ENCODE results near the gene SPSB3.
A peak's percentile ranks its signal among the peaks of the same experiment; 100 is the strongest.

The SPSB3 gene

GRCh38 chr16:1773703-1774447 lies 8.5 kb downstream of the SPSB3 start:
- H3K36me3 ChIP-seq (ENCODE audit: control insufficient read depth, insufficient read depth, low read length) = peaks cover 26% of the 10 kb centered on the region
- H3K4me1 ChIP-seq (ENCODE audit: control insufficient read depth, insufficient read depth, low read length) = peaks cover 2% of the 10 kb centered on the region
- no CpG with 5 or more reads among the region's 45 CpGs for WGBS (ENCODE audit: insufficient coverage, insufficient read length)
- H3K9me3 ChIP-seq (ENCODE audit: control insufficient read depth, insufficient read depth, low read length) = no peaks in the 10 kb centered on the region
- H3K27ac ChIP-seq (ENCODE audit: low read length) = no peak overlapping the region
- no peaks in the 10 kb centered on the region for H3K27me3 ChIP-seq (ENCODE audit: control insufficient read depth, insufficient read depth, low read length)
- peak overlapping the region; percentile 71 for H3K4me3 ChIP-seq (ENCODE audit: low read length)
- no peak for DNase-seq (ENCODE audit: low read depth, low spot score)

- WGBS (ENCODE audit: insufficient coverage, insufficient read length) = no CpG with 5 or more reads among the region's 108 CpGs
- Histone ChIP-seq H3K27me3 (ENCODE audit: control insufficient read depth, insufficient read depth, low read length) (no peaks in the 10 kb centered on the region), H3K9me3 (ENCODE audit: control insufficient read depth, insufficient read depth, low read length) (no peaks in the 10 kb centered on the region), H3K4me3 (ENCODE audit: low read length) (peak within 1 kb of the TSS; percentile 71), H3K36me3 (ENCODE audit: control insufficient read depth, insufficient read depth, low read length) (peaks cover 29% of the 10 kb centered on the region), H3K4me1 (ENCODE audit: control insufficient read depth, insufficient read depth, low read length) (peaks cover 2% of the 10 kb centered on the region), H3K27ac (ENCODE audit: low read length) (no peak within 1 kb of the TSS)
- DNase-seq (ENCODE audit: low read depth, low spot score) = no peak
These were observed 9.3 kb downstream of the SPSB3 start, which contains the start of gene MRPS34 for GRCh38 chr16:1772908-1773702. MRPS34 (minus strand) TSS chr16:1773134; CDS start chr16:1773119, 15 bp downstream.

GRCh38 chr16:1772362-1772907 lies 9.9 kb downstream of the SPSB3 start, which contains the start of gene EME2:
EME2 (plus strand) TSS chr16:1772810; CDS start chr16:1773228, 418 bp downstream.
- Histone ChIP-seq H3K27me3 (ENCODE audit: control insufficient read depth, insufficient read depth, low read length) (no peaks in the 10 kb centered on the region), H3K27ac (ENCODE audit: low read length) (no peak within 1 kb of the TSS), H3K4me1 (ENCODE audit: control insufficient read depth, insufficient read depth, low read length) (peaks cover 2% of the 10 kb centered on the region), H3K9me3 (ENCODE audit: control insufficient read depth, insufficient read depth, low read length) (no peaks in the 10 kb centered on the region), H3K4me3 (ENCODE audit: low read length) (peak within 1 kb of the TSS; percentile 71), H3K36me3 (ENCODE audit: control insufficient read depth, insufficient read depth, low read length) (peaks cover 29% of the 10 kb centered on the region)
- no CpG with 5 or more reads among the region's 53 CpGs for WGBS (ENCODE audit: insufficient coverage, insufficient read length)
- no peak for DNase-seq (ENCODE audit: low read depth, low spot score)

- Histone ChIP-seq H3K4me1 (ENCODE audit: control insufficient read depth, insufficient read depth, low read length) (peaks cover 2% of the 10 kb centered on the region), H3K27ac (ENCODE audit: low read length) (no peak overlapping the region), H3K4me3 (ENCODE audit: low read length) (peak overlapping the region; percentile 71), H3K27me3 (ENCODE audit: control insufficient read depth, insufficient read depth, low read length) (no peaks in the 10 kb centered on the region), H3K9me3 (ENCODE audit: control insufficient read depth, insufficient read depth, low read length) (no peaks in the 10 kb centered on the region), H3K36me3 (ENCODE audit: control insufficient read depth, insufficient read depth, low read length) (peaks cover 26% of the 10 kb centered on the region)
- WGBS (ENCODE audit: insufficient coverage, insufficient read length) = no CpG with 5 or more reads among the region's 22 CpGs
- no peak for DNase-seq (ENCODE audit: low read depth, low spot score)
These were observed 10.5 kb downstream of the SPSB3 start for GRCh38 chr16:1771864-1772361.

- H3K9me3 ChIP-seq (ENCODE audit: control insufficient read depth, insufficient read depth, low read length) = no peaks in the 10 kb centered on the region
- H3K27ac ChIP-seq (ENCODE audit: low read length) = no peak within 1 kb of the TSS
- H3K4me3 ChIP-seq (ENCODE audit: low read length) = peak within 1 kb of the TSS; percentile 71
- WGBS (ENCODE audit: insufficient coverage, insufficient read length) = no CpG with 5 or more reads among the region's 79 CpGs
- DNase-seq (ENCODE audit: low read depth, low spot score) = no peak
- no peaks in the 10 kb centered on the region for H3K27me3 ChIP-seq (ENCODE audit: control insufficient read depth, insufficient read depth, low read length)
- H3K4me1 ChIP-seq (ENCODE audit: control insufficient read depth, insufficient read depth, low read length) = peaks cover 2% of the 10 kb centered on the region
- H3K36me3 ChIP-seq (ENCODE audit: control insufficient read depth, insufficient read depth, low read length) = peaks cover 27% of the 10 kb centered on the region
These were observed 11.0 kb downstream of the SPSB3 start, which contains the start of gene NME3 for GRCh38 chr16:1771188-1771863. NME3 (minus strand) TSS chr16:1771543; CDS start chr16:1771534, 9 bp downstream.

- no peaks in the 10 kb centered on the region for H3K27me3 ChIP-seq (ENCODE audit: control insufficient read depth, insufficient read depth, low read length)
- no peak for DNase-seq (ENCODE audit: low read depth, low spot score)
- peak overlapping the region; percentile 71 for H3K4me3 ChIP-seq (ENCODE audit: low read length)
- no peaks in the 10 kb centered on the region for H3K9me3 ChIP-seq (ENCODE audit: control insufficient read depth, insufficient read depth, low read length)
- no peak overlapping the region for H3K27ac ChIP-seq (ENCODE audit: low read length)
- no CpG with 5 or more reads among the region's 81 CpGs for WGBS (ENCODE audit: insufficient coverage, insufficient read length)
- H3K4me1 ChIP-seq (ENCODE audit: control insufficient read depth, insufficient read depth, low read length) = peaks cover 2% of the 10 kb centered on the region
- peaks cover 27% of the 10 kb centered on the region for H3K36me3 ChIP-seq (ENCODE audit: control insufficient read depth, insufficient read depth, low read length)
These were observed 11.8 kb downstream of the SPSB3 start for GRCh38 chr16:1770328-1771187.

GRCh38 chr16:1769402-1770300 lies 12.7 kb downstream of the SPSB3 start:
- H3K36me3 ChIP-seq (ENCODE audit: control insufficient read depth, insufficient read depth, low read length) = peaks cover 24% of the 10 kb centered on the region
- H3K4me1 ChIP-seq (ENCODE audit: control insufficient read depth, insufficient read depth, low read length) = peaks cover 2% of the 10 kb centered on the region
- no peaks in the 10 kb centered on the region for H3K9me3 ChIP-seq (ENCODE audit: control insufficient read depth, insufficient read depth, low read length)
- H3K27me3 ChIP-seq (ENCODE audit: control insufficient read depth, insufficient read depth, low read length) = no peaks in the 10 kb centered on the region
- H3K27ac ChIP-seq (ENCODE audit: low read length) = no peak overlapping the region
- no peak overlapping the region for H3K4me3 ChIP-seq (ENCODE audit: low read length)
- no CpG with 5 or more reads among the region's 27 CpGs for WGBS (ENCODE audit: insufficient coverage, insufficient read length)
- no peak for DNase-seq (ENCODE audit: low read depth, low spot score)

- peaks cover 24% of the 10 kb centered on the region for H3K36me3 ChIP-seq (ENCODE audit: control insufficient read depth, insufficient read depth, low read length)
- WGBS (ENCODE audit: insufficient coverage, insufficient read length) = no CpG with 5 or more reads among the region's 26 CpGs
These were observed 13.5 kb downstream of the SPSB3 start for GRCh38 chr16:1768767-1769401.

More at GRCh38 chr16:1768767-1769401, 13.5 kb downstream of the SPSB3 start:
- H3K9me3 ChIP-seq (ENCODE audit: control insufficient read depth, insufficient read depth, low read length) = no peaks in the 10 kb centered on the region
- no peaks in the 10 kb centered on the region for H3K27me3 ChIP-seq (ENCODE audit: control insufficient read depth, insufficient read depth, low read length)
- peaks cover 3% of the 10 kb centered on the region; the same call in 1 of the 2 replicates for H3K4me1 ChIP-seq (ENCODE audit: control insufficient read depth, insufficient read depth, low read length)
- no peak overlapping the region for H3K4me3 ChIP-seq (ENCODE audit: low read length)
- H3K27ac ChIP-seq (ENCODE audit: low read length) = no peak overlapping the region
- no peak for DNase-seq (ENCODE audit: low read depth, low spot score)
